ENCODE data around the gene FTCDNL1.

The FTCDNL1 gene

DNA sequence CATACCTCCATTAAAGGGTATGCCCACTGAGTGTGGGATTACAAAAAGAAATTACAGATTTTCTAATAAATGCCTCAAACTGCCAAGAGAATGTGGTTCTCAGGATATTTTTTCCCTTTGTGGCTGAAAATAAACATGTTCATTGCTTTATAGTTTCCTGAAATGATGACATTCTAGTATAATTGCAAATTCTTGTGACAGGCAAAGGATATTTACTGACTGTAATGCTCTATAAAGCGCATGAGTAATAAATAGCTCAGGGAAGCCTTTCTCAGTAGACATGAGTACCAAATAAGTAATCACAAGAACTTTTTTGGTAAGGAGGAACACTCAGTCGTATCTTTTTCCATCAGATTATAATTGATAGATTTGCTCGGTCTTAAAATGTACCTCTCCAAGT lies 72.3 kb downstream of the FTCDNL1 start:
- no peak for DNase-seq

DNA sequence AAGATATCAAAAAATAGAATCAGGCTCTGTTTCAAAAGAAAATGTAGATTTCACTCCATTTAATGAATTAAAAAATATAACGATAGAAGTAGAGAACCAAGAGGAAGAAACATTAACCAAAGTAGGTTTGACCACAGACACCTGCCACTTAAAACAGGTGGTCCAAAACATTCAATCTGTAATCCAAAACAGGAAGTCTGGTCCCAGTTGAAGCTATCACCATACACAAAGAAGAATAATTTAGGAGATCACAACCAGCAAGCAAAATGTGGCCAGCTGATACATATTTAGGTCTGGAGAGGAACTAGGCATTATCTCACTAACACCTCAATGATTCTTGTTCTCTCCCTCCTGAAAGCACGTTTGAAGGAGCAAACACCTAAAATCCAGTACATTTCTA lies 73.1 kb downstream of the FTCDNL1 start:
- no peak for DNase-seq

DNA sequence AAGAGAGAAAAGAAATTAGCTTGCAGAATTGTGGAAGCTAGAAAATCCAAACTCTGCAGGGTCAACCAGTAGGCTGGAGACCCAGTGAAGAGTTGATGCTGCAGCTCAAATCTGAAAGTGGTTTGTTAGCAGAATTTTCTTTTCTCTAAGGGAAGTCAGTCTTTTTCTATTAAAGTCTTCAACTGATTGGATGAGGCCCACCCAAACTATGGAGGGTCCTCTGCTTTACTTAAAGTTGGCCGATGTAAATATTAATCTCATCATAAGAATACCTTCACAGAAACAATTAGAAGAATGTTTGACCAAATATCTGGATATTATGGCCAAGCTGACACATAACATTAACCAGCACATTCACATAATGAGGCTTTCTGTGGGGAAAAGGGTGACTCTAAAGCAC lies 73.7 kb downstream of the FTCDNL1 start:
- DNase-seq: no peak

DNA sequence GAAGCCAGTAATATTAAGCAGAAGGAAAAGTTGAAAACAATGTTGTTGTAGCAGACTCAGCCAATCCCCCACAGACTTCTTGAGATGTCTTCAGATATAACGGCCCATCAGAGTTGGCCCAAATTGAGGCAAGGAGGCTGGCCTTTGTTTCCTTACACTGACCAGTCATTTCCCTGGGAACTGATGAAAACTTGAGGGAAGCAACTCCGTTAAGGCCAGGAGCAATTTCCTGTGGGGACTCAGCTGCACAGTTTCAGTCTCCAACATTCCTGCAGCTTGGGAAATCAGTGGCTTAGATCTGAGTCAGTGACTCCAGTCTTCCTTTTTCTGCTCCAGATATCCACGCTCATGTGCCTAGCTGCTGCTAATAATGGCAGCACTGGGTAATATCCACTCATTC lies 75.7 kb downstream of the FTCDNL1 start:
- no peak for DNase-seq

DNA sequence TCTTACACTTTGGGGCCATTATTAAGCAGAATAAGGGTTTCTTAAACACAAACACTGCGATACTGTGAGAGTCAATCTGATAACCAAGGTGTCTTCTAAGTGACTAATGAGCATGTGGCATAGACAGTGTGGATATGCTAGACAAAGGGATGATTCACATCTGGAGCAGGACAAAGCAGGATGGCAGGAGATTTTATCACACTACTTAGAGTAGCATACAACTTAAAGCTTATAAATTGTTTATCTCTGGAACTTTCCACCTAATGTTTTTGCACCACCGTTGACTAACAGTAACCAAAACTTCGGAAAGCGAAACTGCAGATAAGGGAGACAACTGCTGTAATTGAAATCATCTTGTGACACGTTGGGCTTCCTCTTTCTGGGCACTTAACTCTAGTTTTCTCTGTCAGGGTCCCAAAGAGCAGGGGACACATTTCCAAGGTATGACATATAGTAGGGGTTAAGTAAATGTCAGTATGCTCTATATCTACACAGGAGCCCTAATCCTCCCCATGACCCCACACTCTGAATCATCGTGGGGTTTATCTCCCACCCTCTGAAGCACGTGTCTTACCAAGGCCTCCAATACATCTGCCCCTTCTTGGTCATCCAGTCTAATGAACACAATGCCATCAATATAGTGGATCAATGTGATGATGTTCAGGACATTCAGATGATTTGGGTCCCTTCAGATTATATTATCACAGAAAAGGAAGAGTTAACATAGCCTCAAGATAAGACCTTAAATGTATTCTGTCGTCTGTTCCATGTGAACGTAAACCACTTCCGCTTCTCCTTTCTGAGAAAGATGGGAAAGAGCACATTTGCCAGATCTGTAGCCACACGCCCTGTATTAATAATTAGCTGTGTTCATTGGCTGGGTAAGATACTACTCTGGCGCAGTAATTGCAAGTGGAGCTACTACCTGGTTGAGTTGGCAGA lies 78.7 kb downstream of the FTCDNL1 start:
- DNase-seq: no peak

DNA sequence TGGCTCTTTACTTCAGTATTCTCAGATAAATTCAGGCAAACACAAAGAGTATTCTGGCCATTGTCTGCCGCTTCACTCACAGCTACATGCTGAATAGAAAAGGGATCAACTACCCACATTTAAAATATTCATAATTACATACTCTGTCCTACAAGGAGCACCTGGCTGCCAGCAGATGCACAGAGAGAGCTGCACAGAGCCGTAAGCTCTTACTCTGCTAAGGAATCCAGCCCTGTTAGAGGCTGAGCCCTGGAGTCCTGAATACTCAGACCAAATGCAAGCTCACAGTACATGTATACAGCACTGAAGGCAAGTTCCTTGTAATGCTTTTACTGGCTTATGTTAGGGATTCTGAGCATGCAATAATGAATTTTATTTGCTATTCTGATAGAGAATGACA lies 80.3 kb downstream of the FTCDNL1 start:
- no peak for DNase-seq

DNA sequence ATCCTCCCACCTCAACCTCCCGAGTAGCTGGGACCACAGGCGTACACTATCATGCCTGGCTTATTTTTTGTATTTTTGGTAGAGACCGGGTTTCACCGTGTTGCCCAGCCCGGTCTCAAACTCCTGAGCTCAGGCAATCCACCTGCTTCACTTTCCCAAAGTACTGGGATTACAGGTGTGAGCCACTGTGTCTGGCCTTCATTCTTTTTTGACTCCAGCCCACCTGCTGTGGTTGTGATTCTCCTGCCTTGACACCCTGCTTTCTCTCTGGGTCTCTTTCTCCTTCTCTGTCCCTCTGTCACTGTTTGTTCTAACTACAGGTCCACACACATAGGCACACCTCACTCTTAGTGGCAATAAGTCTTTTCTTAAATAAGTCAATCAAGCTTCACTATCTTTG lies 85.3 kb downstream of the FTCDNL1 start:
- no peak for DNase-seq

DNA sequence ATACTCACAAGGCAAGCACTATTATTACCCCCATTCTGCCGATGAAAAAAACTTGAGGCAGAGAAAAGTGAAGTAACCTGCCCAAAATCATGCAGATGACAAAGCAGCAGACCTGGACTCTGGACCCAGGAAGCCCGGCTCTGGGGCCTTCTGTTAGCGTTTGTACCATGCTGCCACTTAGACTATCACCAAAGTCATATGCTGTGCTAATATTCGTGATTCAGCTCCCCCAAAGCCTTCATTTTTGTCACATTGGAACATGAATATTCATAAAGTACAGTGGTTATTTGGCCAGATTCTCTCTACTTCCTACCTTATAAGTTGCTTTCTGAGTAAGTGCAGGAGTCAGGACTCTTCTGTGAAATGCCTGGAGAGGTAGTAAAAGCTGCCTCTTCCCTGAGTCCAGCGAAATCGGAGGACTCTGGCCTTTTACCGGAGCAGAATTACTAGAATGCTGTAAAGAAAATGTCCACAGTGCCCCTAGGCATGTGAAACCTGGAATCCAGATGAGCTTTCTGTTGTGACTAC lies 86.7 kb downstream of the FTCDNL1 start:
- DNase-seq: no peak

DNA sequence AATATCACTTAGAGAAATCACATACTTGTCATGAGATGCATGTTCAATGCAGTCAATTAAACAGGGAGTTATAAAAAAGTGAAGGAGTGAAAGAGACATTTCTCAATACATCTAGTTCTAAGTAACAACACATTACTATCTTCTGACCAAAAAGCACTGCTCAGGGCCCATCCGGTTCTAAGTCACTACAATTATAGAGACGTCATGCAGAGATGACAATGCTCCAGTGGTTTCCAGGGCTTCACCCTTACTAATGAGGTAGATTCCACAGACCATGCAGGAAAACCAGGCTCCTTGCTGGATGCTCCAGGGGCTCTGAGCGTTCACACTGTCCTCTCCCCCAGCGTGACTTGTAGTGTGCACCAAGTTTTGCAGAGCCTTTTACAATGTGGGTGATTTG lies 88.0 kb downstream of the FTCDNL1 start:
- DNase-seq: no peak

DNA sequence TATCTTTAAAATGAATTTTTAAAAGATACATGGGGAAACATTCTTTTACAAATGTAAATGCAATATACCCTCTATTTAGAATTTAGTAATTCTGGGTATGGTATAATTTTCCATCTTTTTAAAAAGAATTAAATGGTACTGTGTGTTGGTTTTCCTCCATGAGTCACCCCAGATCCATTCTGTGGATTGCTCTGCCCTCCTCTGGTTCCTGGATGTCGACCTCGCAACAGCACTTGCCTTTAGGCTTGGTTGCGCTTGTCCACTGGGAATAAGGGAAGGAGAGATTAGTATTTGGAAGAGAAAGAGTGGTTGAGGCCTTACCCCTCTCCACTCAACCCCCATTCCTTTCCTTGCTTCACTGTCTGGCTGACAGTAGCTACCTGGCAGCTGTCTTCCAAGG lies 90.4 kb downstream of the FTCDNL1 start:
- no peak for DNase-seq

DNA sequence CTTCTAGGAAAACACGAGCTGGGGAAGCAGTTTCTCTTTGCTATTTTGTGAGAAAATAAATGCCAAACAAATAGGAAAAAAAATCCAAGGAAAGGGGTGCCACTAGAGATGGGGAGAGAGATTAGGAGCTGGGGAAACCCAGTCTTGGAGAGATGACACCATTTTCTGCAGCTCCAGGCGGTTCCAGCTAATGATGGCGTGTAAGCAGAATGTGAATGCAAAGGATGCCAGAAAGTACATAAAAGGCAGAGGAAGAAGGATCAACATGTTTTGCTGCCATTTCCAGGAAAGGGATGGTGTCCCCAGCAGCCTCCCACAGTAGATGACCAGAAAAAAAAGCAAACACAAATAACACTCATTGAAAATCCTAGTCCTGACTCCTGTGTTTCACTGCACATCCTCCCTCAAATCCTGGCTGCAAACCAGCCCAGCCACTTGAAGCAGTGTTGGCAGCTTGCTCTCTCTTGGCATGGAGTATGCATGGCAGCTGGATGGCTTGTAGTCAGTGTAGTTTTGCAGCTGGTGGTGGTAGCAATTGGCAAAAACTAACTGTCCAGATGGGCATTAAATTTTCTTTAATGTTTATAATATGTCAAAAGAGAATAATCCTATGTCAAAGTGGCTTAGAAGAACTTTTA lies 93.6 kb downstream of the FTCDNL1 start:
- no peak for DNase-seq

DNA sequence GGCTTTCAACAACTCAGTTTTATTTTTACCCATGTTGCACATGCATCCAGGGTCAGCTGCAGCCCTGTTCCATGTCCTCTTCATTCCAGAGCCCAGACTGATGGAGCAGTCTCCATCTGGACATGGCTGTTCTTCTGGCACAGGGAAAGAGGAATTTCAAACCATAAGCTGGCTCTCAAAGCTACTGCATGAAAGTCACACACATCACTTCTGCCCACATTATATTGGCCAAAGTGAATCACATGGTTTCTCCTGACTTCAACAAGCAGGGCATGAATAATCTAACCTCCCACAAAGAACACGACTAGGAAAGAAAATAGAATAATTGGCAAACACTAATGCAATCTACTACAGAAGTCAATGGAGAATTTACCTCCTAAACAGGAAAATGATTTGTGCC lies 94.2 kb downstream of the FTCDNL1 start:
- DNase-seq: no peak

DNA sequence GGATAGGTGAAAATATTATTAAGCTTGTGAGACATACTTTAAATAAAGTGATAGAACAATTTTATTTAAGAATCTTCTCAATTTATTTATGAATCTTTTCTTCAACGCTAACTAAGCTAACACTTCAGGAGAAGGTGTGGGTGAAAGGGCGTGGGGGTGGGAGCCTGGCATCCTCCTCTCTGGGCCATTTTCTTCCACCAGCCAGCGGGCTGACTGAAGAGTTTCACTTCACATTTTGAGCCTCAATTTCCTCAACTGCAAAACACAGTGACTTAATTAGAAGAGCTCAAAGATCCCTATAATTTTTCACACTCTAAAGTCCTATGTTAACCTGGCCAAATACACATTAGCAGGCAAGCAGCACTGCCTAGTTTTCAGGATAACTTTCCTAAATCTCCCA lies 94.8 kb downstream of the FTCDNL1 start:
- no peak for DNase-seq

DNA sequence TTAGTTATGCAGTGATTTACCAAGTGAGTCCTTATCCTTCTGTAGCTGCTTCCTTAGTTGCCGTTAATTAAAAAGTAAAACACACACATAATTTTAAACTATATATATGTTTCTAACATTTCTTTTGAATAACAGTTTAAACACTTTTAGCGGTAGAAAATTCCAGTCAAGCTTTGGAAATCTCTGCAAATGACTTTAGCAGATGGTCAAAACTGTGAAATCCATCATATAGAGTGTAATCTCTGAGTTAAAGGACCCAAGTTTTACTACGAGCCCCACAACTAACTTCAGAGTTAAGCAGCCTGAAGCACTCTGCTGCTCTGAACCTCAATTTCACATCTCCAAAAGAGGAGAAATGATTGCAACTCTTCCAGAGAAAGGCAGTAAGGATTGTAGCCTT lies 96.2 kb downstream of the FTCDNL1 start:
- no peak for DNase-seq

DNA sequence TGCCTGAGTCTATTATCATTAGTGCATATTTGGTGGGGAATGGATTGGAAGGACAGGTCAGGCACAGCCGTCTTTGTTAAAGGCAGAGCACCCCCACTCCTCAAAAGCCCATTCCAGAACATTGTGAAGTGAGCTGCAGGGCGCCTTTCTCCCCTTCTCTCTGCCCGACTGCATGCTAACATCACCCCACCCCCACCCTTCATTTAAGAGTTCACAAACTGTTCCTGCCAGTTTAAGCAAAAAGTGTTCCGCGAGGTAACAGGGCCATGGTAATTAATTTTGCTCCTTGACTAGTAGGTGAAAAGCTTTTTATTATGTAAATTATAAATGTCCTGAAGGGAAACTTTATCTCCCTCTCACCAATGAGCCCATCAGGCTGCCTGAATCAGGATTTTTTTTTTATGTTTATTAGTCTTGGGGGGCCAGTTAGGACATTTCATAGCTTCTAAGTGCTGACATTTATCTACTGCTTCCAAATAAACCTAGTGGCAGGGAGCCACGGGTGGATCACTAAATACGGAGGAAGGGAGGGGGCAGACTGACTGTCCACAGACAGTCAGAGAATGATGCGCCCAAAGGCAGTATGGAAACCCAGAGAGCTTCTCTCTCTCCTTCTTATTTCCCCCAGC lies 99.4 kb downstream of the FTCDNL1 start:
- no peak for DNase-seq

DNA sequence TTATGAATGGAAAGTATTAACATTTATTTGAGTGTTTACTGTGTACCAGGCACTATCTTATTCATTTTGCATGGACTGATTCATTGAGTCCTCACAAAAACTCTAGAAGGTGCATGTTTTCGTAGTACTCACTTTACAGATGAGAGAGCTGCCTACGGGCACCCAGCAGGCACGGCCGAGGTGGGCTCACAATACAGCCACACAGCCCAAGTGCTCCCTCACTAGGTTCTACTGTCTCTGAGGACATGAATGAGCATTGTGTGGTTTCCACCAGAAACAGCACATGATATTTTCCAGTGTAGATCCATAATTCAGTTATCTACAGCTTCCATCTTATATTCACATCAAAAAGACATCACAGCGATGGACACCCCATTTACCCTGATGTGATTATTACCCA lies 101.4 kb downstream of the FTCDNL1 start:
- no peak for DNase-seq

DNA sequence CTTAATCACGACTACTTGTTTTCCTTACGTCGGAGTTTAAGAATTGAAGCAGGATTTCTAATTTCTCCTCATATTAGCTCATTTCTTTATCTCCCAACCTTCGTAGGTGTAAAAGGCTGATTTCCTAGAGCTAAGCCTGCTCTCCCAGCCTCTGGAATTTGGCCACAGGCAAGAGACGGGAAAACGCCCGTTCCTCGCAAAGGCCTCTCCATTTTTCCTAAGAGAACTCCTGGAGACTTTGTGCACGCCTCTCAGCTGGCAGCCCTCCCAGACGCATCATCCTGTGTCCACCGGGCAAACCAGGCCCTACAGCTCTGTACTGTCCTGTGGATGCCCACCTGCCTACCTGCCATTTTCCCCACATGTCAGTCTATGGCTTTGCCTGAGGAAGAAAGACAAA lies 106.3 kb downstream of the FTCDNL1 start:
- DNase-seq: no peak

DNA sequence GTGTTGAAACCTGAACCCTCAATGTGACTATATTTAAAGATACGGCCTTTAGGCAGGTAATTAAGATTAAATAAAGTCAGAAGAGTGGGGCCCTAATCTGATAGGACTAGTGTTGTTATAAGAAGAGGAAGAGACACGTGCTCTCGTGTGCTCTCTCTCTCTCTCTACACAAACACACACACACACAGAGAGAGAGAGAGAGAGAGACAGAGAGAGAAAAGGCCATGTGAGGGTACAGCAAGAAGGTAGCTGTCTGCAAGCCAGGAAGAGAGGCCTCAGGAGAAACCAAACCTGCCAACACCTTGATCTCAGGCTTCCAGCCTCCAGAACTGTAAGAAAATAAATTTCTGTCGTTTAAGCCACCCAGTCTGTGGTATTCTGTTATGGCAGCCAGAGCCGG lies 106.7 kb downstream of the FTCDNL1 start:
- DNase-seq: no peak

DNA sequence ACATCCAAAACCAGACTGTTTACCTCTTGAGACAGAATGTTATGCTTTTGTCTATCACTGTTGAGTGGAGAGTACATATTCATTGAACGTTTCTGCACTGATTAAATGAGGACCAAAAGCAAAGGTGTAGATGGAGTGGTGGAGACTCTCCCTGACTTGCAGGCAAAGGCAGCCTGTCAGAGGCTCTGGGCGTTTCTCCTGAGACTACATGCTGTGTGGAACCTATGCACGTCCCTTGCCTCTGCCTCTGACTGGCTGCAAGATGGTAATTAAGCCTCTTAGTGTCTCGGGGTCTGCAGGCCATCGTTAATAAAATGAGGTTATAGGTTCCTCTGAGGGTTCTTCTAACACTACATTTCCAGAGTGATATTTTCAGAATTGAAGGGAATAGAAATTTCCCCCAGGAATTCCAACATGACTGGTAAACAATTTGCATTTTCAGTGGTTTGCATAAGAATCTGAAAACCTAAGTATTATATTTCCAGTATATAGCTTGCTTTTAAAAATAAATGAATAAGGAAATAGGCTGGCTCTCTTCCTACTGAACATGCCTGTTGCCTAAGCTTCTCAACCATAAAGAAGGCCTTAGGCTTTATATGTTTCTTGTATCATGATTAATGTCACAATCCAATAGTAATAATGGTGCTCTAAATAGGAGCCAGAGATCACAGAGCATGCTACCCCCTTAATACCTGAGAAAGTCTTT lies 107.4 kb downstream of the FTCDNL1 start:
- no peak for DNase-seq

DNA sequence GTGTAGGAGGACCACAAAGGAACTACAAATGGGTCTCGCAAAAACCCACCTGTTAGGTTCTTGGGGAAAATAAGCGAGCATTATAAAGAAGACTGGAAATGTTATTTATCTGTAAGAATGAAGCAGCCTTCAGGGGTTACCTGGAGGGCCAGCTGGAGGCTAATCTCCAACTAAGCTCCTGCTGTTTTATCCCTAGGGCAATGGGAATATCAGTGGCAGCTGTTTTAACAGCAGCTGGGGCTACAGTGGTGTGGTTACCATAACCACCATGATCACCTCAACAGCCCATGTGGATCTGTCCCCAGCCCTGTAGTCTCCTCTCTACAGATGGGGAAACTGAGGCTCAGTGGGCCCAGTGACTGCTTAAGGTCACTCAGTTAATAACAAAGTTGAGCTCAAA lies 108.1 kb downstream of the FTCDNL1 start:
- no peak for DNase-seq

DNA sequence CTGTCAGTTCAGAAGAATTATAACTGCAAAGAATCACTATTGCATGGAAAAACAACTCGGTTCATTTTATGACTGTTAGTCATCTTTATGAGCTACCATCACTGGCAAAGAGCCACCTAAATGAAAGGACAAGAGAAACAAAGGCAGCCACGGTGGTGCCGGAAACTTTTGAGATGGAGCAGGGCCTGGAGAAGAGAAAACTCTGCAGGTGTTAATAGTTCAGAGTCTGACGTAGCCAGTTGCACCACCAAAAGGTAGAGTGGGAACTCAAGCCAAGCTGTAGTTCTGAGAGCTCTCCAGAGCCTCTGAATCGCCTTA lies 110.9 kb downstream of the FTCDNL1 start:
- no peak for DNase-seq

DNA sequence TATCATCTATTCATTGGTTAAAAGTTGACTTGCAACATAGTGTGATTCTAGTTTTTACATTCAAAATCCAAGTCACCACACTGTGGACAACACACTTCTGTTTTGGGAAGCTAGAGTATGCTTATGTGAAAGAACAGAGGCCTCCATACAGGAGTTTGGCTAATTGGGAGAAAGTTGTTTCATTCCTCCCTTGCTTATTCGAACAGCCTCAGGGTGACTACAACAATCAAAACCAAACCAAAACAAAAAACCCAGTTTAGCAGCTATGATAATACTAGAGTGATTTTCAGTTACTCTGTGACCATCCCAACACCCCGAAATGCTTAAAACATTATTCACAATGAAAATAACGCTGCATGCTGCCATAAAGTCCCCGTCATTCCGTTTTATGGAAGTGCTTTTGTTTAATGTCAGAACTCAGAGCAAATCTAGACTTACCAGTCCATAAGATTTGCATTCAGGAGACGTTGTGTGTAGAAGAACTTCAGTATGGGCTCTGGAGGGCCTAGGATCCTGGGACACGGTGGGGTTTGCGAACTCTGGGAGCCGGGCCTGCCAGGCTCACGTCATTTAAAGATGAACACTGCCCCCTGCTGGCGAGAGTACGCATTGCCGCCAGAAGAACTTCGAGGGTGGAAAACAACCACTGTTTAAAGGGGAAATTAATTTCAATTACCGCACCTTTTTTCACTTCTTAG lies 111.4 kb downstream of the FTCDNL1 start:
- DNase-seq: peak; percentile 42 to 49

All from activated CD4-positive, alpha-beta T cell treated with anti-CD3 and anti-CD28 coated beads for 4 hours (primary cell).